Kidney (tissue), 14 donors: ENCODE results near the gene NDRG2. TPM values are rescaled to one million over a fixed set of nuclear protein-coding genes. Genes with fewer than 3 reads are reported as not detected.

ENCODE experiments used
- DNase-seq, 5 donors: peaks; one replicate each; pipeline ENCODE4 v3.0.0-alpha.2; 2013 to 2020
- FAIRE-seq: peaks from 2 replicates; lab custom pipeline; 2012; peaks lifted over from hg19 to GRCh38; lab: Jason Lieb, UNC
- H3K27ac ChIP-seq, 2 donors: one replicate each; pipeline ENCODE4 v1.7.0; 2013; ENCODE audit warnings: low read depth in 2 of 2, low read length in 2 of 2, inconsistent platforms in 1 of 2
- H3K27me3 ChIP-seq: one replicate; pipeline ENCODE4 v1.7.1; 2013; ENCODE audit warnings: low read length, inconsistent platforms; ENCODE audit not compliant: control insufficient read depth, insufficient read depth
- H3K36me3 ChIP-seq, 3 donors: one replicate each; pipeline versions ENCODE4 v1.7.0 to v1.7.1; 2013; ENCODE audit warnings: low read length in 3 of 3, control low read depth in 1 of 3, inconsistent platforms in 1 of 3; ENCODE audit not compliant: insufficient read depth in 3 of 3, control insufficient read depth in 2 of 3
- H3K4me1 ChIP-seq, 3 donors: one replicate each; pipeline versions ENCODE4 v1.7.0 to v1.7.1; 2013; ENCODE audit warnings: low read length in 3 of 3, inconsistent platforms in 1 of 3, low read depth in 1 of 3; ENCODE audit not compliant: control insufficient read depth in 2 of 3, insufficient read depth in 2 of 3
- H3K4me3 ChIP-seq, 3 donors: one replicate each; pipeline versions ENCODE4 v1.7.0 to v1.8.1; 2013; ENCODE audit warnings: low read length in 3 of 3, control low read depth in 1 of 3, inconsistent platforms in 1 of 3
- H3K9ac ChIP-seq, 3 donors: one replicate each; pipeline versions ENCODE4 v1.7.0 to v1.7.1; 2013; ENCODE audit warnings: low read length in 3 of 3, control low read depth in 1 of 3, inconsistent platforms in 1 of 3
- H3K9me3 ChIP-seq, 3 donors: one replicate each; pipeline versions ENCODE4 v1.7.0 to v1.7.1; 2013; ENCODE audit warnings: low read length in 3 of 3, control low read depth in 1 of 3, inconsistent platforms in 1 of 3; ENCODE audit not compliant: control insufficient read depth in 2 of 3, insufficient read depth in 1 of 3
- intact Hi-C: fragments of 100-400 bp; cut with DNase I; formaldehyde crosslinking; loops from one replicate; pipeline ENCODE4 v1.11.1; 2022
- polyA plus RNA-seq: library from polyadenylated mRNA; stranded (reverse); fragments of 350-450 nt; fragmentation: Illumina TruSeq; extraction: RNeasy Lipid Tissue Mini Kit (QIAGEN cat#74804); gene quantifications from one replicate; pipeline ENCODE4 v1.2.3, GENCODE V29; 2014; ENCODE audit warnings: low read depth, low replicate concordance; ENCODE audit not compliant: insufficient read depth
- total RNA-seq: library from RNA; stranded (reverse); fragmentation: NEBNext Ultra II Directional; extraction: Animal tissue kit (Norgen Biotek cat#: 25700); gene quantifications from one replicate; pipeline ENCODE4 v1.2.1, GENCODE V29; 2021
- TF ChIP-seq, protein P1 (sequence below): IDR thresholded peaks from 3 replicates; pipeline ENCODE4 v1.5.1; 2012; ENCODE audit warnings: mild to moderate bottlenecking, moderate library complexity, borderline replicate concordance; ENCODE audit not compliant: insufficient read depth; ENCODE audit errors: extremely low read depth
- donor health status: control.
- donor health status: control.
- donor health status: control.
- donor health status: control.
- donor health status: control.
- donor health status: DM: yes; HTN: yes; CAD: no.
- donor health status: Normal renal cell carcinoma (clear cell type).

NDRG2 gene
- total and polyA plus RNA-seq, 2 donors from 2014 or later: 86.2 to 209 TPM

DNA sequence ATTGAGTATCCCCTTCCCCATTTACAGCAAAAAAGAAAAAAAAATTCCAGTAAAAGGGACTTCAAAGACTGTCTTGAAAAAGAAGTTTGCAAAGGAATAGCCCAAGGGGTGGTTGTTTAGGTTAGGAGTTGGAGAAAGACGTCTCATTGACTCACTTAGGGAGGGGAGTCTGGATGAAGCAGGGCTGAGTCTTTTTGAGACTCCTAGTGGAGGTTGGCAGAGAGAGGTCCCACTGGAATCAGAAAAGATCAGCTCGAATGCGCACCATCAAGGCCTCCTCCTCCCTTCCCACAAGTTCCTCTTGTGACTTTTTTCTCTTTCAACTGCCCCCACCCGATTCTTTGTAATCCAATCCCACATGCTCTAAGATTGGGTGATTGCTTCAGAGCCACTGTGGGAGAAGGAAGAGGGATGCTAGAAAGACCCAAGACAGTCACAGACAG lies 47.2 kb upstream of the NDRG2 start:
- Histone ChIP-seq H3K36me3 (peaks cover 7 to 20% (median 18%) of the 10 kb centered on the region in 3 donors), H3K4me3 (peak overlapping the region; percentile 28 to 80 (median 47)), H3K4me1 (peaks cover 6 to 14% (median 12%) of the 10 kb centered on the region in 3 donors), H3K9ac (peak overlapping the region in 2 of 3 donors; percentile 39 to 61), H3K9me3 (no peaks in the 10 kb centered on the region), H3K27me3 (no peaks in the 10 kb centered on the region), H3K27ac (peak overlapping the region; percentile 85 to 86)
- peak in 2 of 5 donors; percentile 70 to 76 for DNase-seq
- TF ChIP-seq, protein P1, sequence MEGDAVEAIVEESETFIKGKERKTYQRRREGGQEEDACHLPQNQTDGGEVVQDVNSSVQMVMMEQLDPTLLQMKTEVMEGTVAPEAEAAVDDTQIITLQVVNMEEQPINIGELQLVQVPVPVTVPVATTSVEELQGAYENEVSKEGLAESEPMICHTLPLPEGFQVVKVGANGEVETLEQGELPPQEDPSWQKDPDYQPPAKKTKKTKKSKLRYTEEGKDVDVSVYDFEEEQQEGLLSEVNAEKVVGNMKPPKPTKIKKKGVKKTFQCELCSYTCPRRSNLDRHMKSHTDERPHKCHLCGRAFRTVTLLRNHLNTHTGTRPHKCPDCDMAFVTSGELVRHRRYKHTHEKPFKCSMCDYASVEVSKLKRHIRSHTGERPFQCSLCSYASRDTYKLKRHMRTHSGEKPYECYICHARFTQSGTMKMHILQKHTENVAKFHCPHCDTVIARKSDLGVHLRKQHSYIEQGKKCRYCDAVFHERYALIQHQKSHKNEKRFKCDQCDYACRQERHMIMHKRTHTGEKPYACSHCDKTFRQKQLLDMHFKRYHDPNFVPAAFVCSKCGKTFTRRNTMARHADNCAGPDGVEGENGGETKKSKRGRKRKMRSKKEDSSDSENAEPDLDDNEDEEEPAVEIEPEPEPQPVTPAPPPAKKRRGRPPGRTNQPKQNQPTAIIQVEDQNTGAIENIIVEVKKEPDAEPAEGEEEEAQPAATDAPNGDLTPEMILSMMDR: no peak
- intact Hi-C loops: no loop called here
- FAIRE-seq: no peak

DNA sequence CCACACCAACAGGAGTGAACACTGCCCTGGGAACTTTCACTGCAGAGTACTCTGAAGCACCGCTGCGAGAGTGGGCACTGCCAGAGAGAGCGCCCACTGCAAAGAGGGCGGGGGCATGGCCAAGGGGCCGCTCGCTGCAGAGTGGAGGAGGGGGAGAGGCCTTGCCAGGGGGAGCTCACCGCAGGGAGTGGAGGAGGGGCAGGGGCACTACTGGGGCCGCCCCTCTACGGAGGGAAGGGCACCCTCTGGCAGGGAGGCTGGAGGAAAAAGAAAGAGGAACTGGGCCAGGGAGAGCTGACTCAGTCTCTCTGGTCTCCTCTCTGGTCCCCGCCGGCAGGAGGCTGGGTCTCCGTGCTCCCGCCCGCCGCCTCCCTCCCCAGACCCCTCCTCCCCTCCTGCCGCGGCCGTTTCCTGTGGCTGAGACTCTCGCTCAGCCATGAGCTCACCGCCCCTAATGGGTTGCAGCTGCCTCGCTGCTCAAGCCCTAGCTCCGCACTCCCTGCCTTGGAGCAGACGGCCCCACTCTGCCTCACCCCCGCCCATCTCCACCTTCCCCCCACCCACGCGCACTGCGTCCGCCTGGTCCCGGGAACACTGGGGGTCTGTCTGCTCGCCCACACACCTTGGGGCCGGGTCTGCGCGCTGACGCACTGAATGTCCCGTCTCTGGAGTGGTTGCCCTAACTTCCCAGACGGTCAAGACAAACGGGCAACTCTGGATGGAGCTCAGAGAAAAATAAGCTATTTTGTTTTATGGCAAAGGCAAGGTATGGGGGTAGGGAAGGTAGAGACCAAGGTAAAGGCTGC lies 46.6 kb upstream of the NDRG2 start:
- peak overlapping the region; percentile 78 to 87 (median 83) for H3K9ac ChIP-seq
- H3K4me1 ChIP-seq: peaks cover 6 to 14% (median 12%) of the 10 kb centered on the region in 3 donors
- peak overlapping the region; percentile 80 to 90 (median 82) for H3K4me3 ChIP-seq
- DNase-seq (peak; percentile 93 to 97 (median 95)), FAIRE-seq (no peak)
- TF ChIP-seq, protein P1: no peak
- peak overlapping the region; percentile 85 to 86 for H3K27ac ChIP-seq
- no peaks in the 10 kb centered on the region for H3K9me3 ChIP-seq
- H3K36me3 ChIP-seq: peaks cover 7 to 16% (median 16%) of the 10 kb centered on the region in 3 donors
- no peaks in the 10 kb centered on the region for H3K27me3 ChIP-seq
- intact Hi-C loops: no loop called here

DNA sequence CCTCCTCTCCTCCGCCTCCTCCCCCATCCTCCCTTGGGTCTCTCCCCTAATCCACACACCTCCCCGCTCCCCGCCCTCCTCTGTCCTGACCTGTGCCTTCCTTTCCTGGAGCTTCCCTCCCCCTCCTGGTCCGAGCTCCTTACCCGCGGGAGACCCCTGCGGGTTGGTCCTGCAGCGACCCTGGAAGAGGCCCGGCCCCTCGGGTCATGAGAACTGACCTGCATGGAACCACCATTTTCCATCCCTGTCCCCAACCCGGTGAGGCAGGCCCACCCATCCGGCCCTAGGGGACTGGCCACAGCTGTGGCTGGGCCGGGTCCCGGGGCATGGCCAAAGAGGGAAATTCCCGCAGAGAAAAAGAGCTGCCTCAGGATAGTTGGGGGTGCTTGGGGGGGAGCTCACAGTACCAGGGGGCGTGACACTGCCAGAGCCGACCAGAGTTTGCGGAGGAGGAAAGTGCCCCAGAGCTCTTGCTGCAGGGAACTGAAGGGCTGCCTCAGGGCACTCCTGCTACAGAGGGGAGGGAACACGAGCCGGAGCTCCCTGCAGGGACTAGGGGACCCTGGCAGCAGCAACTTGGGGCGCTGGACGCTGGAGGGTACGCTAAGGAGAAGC lies 45.9 kb upstream of the NDRG2 start:
- DNase-seq (peak; percentile 78 to 90 (median 86)), FAIRE-seq (no peak)
- intact Hi-C loops: no loop called here
- Histone ChIP-seq H3K9me3 (no peaks in the 10 kb centered on the region), H3K36me3 (peaks cover 3 to 10% (median 9%) of the 10 kb centered on the region in 3 donors), H3K9ac (peak overlapping the region; percentile 78 to 87 (median 83)), H3K27me3 (no peaks in the 10 kb centered on the region), H3K4me1 (peaks cover 6 to 14% (median 12%) of the 10 kb centered on the region in 3 donors), H3K4me3 (peak overlapping the region; percentile 80 to 90 (median 82)), H3K27ac (peak overlapping the region; percentile 85 to 86)
- TF ChIP-seq, protein P1: no peak
